Right lobe of liver (tissue), 6 donors: ENCODE results near the gene HIVEP2. TPM values are rescaled to one million over a fixed set of nuclear protein-coding genes. Genes with fewer than 3 reads are reported as not detected.

Experiments used
- ATAC-seq, 4 donors: fragments of 200-7000 bp; cut with Tn5 transposase; one replicate each; pipeline ENCODE4 v1.9.1; 2020; ENCODE audit warnings: mild to moderate bottlenecking in 4 of 4, moderate library complexity in 4 of 4
- DNase-seq, 3 donors: peaks; one replicate each; pipeline ENCODE4 v3.0.0-alpha.2; 2020
- H3K27ac ChIP-seq, 3 donors: fragments of 200-600 bp; one replicate each; pipeline ENCODE4 v1.8.0; 2022
- H3K27me3 ChIP-seq, 2 donors: fragments of 200-600 bp; one replicate each; pipeline ENCODE4 v1.8.0; 2022
- H3K36me3 ChIP-seq, 4 donors: fragments of 200-600 bp; sonication (generic) in 1 of 4; one replicate each; pipeline versions ENCODE4 v1.5.1 to v1.8.0; 2017 to 2022; ENCODE audit warnings: control low read depth in 1 of 4
- H3K4me1 ChIP-seq, 4 donors: fragments of 200-600 bp; sonication (generic) in 1 of 4; one replicate each; pipeline versions ENCODE4 v1.5.1 to v1.8.0; 2017 to 2022; ENCODE audit warnings: control low read depth in 1 of 4
- H3K4me3 ChIP-seq, 3 donors: fragments of 200-600 bp; one replicate each; pipeline ENCODE4 v1.8.0; 2022
- H3K9me3 ChIP-seq, 4 donors: fragments of 200-600 bp; sonication (generic) in 1 of 4; one replicate each; pipeline versions ENCODE4 v1.5.1 to v1.8.0; 2017 to 2022; ENCODE audit warnings: control low read depth in 1 of 4
- CTCF ChIP-seq, 4 donors: fragments of 200-600 bp in 3 of 4; fragments of 450-650 bp in 1 of 4; IDR thresholded peaks; one replicate each; pipeline versions ENCODE4 v1.5.1 to v1.8.0; 2016 to 2022; ENCODE audit warnings: antibody characterized with exemption in 4 of 4, mild to moderate bottlenecking in 2 of 4
- POLR2A ChIP-seq: fragments of 450-650 bp; IDR thresholded peaks from one replicate; pipeline ENCODE4 v1.6.1; 2017; ENCODE audit warnings: antibody characterized with exemption, mild to moderate bottlenecking
- WGBS: methylation state at CpG from one replicate; pipeline ENCODE4 v1.1.6; 2018; ENCODE audit warnings: low coverage, low lambda C conversion rate; ENCODE audit not compliant: insufficient coverage; ENCODE audit errors: missing lambda C conversion rate; 5-methylcytosine and 5-hydroxymethylcytosine counted together
- intact Hi-C, 2 donors: fragments of 100-400 bp; cut with DNase I; formaldehyde crosslinking; loops; one replicate each; pipeline versions ENCODE4 v1.11.2 to v1.14.1; 2022
- total RNA-seq, 6 experiments: library from RNA; depleted of rRNA in 2 of 6; stranded (reverse); fragments of >200 nt in 2 of 6; fragmentation: NEBNext Ultra II Directional in 3 of 6; extraction: Animal tissue kit (Norgen Biotek cat#: 25700) in 3 of 6; gene quantifications; one replicate each; pipeline versions ENCODE4 v1.1.0 to v1.2.4, GENCODE V29; 2016 to 2023
- donor health status: DM: no; HTN: yes; CAD: no.
- donor health status: DM: no; HTN: no; CAD: no.
- donor health status: DM: no; HTN: no; CAD: no.
- donor health status: DM: no; HTN: yes; CAD: no.
- donor health status: DM: no; HTN: yes; CAD: no.

The HIVEP2 gene
- total RNA-seq, 6 experiments from 2014 or later, result 3.0 to 8.9 (median 5.1) TPM

DNA sequence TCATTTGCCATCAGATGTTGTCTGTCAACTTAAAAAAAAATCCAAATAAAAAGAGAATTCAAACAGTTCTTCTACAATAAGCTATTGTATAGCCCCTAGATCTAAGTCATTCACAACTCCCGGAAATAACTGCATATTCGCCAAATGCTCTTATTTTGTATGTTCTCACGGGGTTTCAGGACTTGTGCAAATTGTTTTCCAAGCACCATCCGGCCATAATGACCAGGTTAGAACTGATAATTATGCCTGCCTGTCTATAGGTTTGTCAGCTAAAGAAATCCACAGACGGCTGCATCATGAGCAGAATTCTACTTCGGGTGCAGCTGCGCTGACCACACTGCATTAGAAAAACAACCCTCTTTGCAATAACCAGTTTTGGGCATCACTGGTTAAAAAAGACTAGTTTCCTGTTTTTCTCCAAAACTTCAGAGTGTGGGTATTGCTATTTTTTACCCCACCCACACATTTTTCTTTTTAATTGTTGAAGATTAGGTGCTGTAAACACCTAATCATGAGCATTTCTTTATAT is 87.7 kb downstream of the HIVEP2 start:
- Histone ChIP-seq H3K36me3 (no peaks in the 10 kb centered on the region), H3K27ac (no peak overlapping the region), H3K4me3 (no peak overlapping the region), H3K4me1 (no peaks in the 10 kb centered on the region), H3K27me3 (no peaks in the 10 kb centered on the region), H3K9me3 (no peaks in the 10 kb centered on the region)
- intact Hi-C loops, result no loop called here
- TF ChIP-seq POLR2A (no peak), CTCF (IDR thresholded peaks at IDR 0.05) (no peak)
- ATAC-seq, result no peak
- 76% methylated on average over 7 of the region's 7 CpGs for WGBS
- DNase-seq, result no peak

DNA sequence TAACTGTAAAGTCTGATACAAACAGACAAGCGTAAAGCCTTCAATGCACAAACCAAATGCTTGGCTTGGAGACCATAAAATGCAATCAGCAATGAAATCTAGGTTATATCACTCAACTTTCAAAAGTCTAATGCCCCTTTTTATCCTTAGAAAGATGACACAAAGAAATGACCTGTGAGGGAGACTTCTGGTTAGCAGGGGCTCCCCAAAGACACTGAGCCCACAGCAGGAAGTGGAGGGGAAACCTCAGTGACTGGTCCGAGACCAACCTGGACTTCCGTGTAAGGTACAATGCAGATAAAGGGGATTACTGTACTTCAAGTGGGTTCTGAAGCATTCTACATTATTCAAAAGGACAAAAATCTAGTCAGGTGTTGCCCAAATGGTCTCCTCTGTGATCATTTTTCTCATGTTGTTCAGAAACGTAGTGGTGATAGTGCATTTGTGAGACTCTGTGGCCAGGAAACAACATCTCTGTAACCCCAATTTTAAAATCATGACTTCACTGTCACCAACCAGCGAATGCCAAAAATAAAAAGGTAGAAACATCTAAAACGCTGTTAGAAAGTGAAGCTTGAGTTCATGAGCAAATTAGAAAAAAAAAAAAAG is 88.2 kb downstream of the HIVEP2 start:
- Histone ChIP-seq H3K27me3 (no peaks in the 10 kb centered on the region), H3K4me1 (peaks cover 0 to 1% (median 0%) of the 10 kb centered on the region in 4 donors), H3K9me3 (no peaks in the 10 kb centered on the region), H3K4me3 (no peak overlapping the region), H3K36me3 (no peaks in the 10 kb centered on the region), H3K27ac (no peak overlapping the region)
- DNase-seq (no peak), ATAC-seq (no peak)
- 64% methylated on average over 6 of the region's 6 CpGs for WGBS
- intact Hi-C loops, result no loop called here
- no peak for TF ChIP-seq CTCF (IDR thresholded peaks at IDR 0.05)
- no peak for TF ChIP-seq POLR2A

GRCh38 chr6:142855893-142856623 is 88.9 kb downstream of the HIVEP2 start:
- Histone ChIP-seq H3K4me3 (no peak overlapping the region), H3K4me1 (peaks cover 0 to 8% (median 2%) of the 10 kb centered on the region in 4 donors), H3K9me3 (no peaks in the 10 kb centered on the region), H3K27ac (no peak overlapping the region), H3K27me3 (no peaks in the 10 kb centered on the region), H3K36me3 (no peaks in the 10 kb centered on the region)
- intact Hi-C loops, result no loop called here
- 71% methylated on average over 5 of the region's 5 CpGs for WGBS
- TF ChIP-seq POLR2A, result no peak
- TF ChIP-seq CTCF (IDR thresholded peaks at IDR 0.05), result no peak
- ATAC-seq (no peak), DNase-seq (no peak)

GRCh38 chr6:142854589-142855488 is 90.1 kb downstream of the HIVEP2 start:
- no peaks in the 10 kb centered on the region for H3K9me3 ChIP-seq
- no peaks in the 10 kb centered on the region for H3K36me3 ChIP-seq
- ATAC-seq (no peak), DNase-seq (no peak)
- WGBS, result 69% methylated on average over 11 of the region's 12 CpGs
- peaks cover 0 to 18% (median 8%) of the 10 kb centered on the region in 4 donors for H3K4me1 ChIP-seq
- TF ChIP-seq CTCF (IDR thresholded peaks at IDR 0.05), result no peak
- no peak for TF ChIP-seq POLR2A
- intact Hi-C loops, result no loop called here
- H3K27ac ChIP-seq, result no peak overlapping the region
- no peak overlapping the region for H3K4me3 ChIP-seq
- no peaks in the 10 kb centered on the region for H3K27me3 ChIP-seq
